DND-41 (cell line): ENCODE data around the gene SERPINB4.

ENCODE experiments used
- EZH2 ChIP-seq: IDR thresholded peaks from 3 replicates; pipeline ENCODE4 v1.6.1; 2012; ENCODE audit warnings: borderline replicate concordance, low read depth, mild to moderate bottlenecking, moderate library complexity, low read length, inconsistent platforms; ENCODE audit not compliant: severe bottlenecking
- TF ChIP-seq, protein P1 (sequence below): IDR thresholded peaks from 2 replicates; pipeline ENCODE4 v1.5.1; 2012; ENCODE audit warnings: borderline replicate concordance, low read length, moderate library complexity, mild to moderate bottlenecking; ENCODE audit not compliant: poor library complexity, severe bottlenecking; ENCODE audit errors: extremely low read depth

DNA sequence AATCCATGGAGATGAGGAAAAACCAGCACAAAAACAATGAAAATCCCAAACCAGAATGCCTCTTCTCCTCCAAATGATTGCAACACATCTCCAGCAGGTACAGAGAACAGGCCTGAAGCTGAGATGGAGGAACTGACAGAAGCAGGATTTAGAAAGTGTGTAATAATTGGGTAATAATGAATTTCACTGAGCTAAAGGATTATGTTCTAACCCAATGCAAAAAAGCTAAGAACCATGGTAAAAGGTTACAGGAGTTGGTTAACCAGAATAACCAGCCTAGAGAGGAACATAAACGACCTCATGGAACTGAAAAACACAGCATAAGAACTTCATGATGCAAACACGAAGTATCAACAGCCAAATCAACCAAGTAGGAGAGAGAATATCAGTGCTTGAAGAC is 45.0 kb upstream of the SERPINB4 start:
- TF ChIP-seq, protein P1, sequence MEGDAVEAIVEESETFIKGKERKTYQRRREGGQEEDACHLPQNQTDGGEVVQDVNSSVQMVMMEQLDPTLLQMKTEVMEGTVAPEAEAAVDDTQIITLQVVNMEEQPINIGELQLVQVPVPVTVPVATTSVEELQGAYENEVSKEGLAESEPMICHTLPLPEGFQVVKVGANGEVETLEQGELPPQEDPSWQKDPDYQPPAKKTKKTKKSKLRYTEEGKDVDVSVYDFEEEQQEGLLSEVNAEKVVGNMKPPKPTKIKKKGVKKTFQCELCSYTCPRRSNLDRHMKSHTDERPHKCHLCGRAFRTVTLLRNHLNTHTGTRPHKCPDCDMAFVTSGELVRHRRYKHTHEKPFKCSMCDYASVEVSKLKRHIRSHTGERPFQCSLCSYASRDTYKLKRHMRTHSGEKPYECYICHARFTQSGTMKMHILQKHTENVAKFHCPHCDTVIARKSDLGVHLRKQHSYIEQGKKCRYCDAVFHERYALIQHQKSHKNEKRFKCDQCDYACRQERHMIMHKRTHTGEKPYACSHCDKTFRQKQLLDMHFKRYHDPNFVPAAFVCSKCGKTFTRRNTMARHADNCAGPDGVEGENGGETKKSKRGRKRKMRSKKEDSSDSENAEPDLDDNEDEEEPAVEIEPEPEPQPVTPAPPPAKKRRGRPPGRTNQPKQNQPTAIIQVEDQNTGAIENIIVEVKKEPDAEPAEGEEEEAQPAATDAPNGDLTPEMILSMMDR: no peak
- TF ChIP-seq EZH2: no peak
